HPDE6-E6E7 (cell line): ENCODE measurements around the gene ZNF783.
A peak's percentile ranks its signal among the peaks of the same experiment; 100 is the strongest.

Source experiments
- DNase-seq: peaks from one replicate; pipeline ENCODE4 v3.0.0; 2011; ENCODE audit warnings: missing footprints; ENCODE audit errors: extremely low spot score

ZNF783 gene

GRCh38 chr7:149281508-149282330, 19.7 kb downstream of the ZNF783 start:
- no peak for DNase-seq

- DNase-seq, result no peak
These were observed 20.3 kb downstream of the ZNF783 start for GRCh38 chr7:149282331-149282655.

GRCh38 chr7:149283321-149283720, 21.3 kb downstream of the ZNF783 start:
- no peak for DNase-seq

- no peak for DNase-seq
These were observed 22.3 kb downstream of the ZNF783 start for GRCh38 chr7:149284343-149284742.

- DNase-seq, result peak; percentile 96
These were observed 23.0 kb downstream of the ZNF783 start for GRCh38 chr7:149284850-149285585.

GRCh38 chr7:149285603-149286002, 23.6 kb downstream of the ZNF783 start:
- no peak for DNase-seq

GRCh38 chr7:149286811-149287400, 24.9 kb downstream of the ZNF783 start:
- no peak for DNase-seq

GRCh38 chr7:149287622-149288021, 25.6 kb downstream of the ZNF783 start:
- DNase-seq, result no peak

- DNase-seq, result no peak
These were observed 27.3 kb downstream of the ZNF783 start for GRCh38 chr7:149289262-149289661.

GRCh38 chr7:149289856-149290255, 27.9 kb downstream of the ZNF783 start:
- no peak for DNase-seq

GRCh38 chr7:149291036-149291780, 29.2 kb downstream of the ZNF783 start:
- DNase-seq, result no peak

- no peak for DNase-seq
These were observed 29.9 kb downstream of the ZNF783 start for GRCh38 chr7:149291781-149292461.

- no peak for DNase-seq
These were observed 30.4 kb downstream of the ZNF783 start for GRCh38 chr7:149292462-149292823.

GRCh38 chr7:149293338-149293737, 31.3 kb downstream of the ZNF783 start:
- no peak for DNase-seq

GRCh38 chr7:149293946-149294633, 32.1 kb downstream of the ZNF783 start:
- DNase-seq, result no peak

- DNase-seq, result no peak
These were observed 32.9 kb downstream of the ZNF783 start for GRCh38 chr7:149294634-149295480.

GRCh38 chr7:149295481-149295850, 33.5 kb downstream of the ZNF783 start:
- no peak for DNase-seq

GRCh38 chr7:149296368-149296767, 34.4 kb downstream of the ZNF783 start:
- DNase-seq, result no peak

GRCh38 chr7:149297034-149297755, 35.2 kb downstream of the ZNF783 start:
- DNase-seq, result no peak
